Muscle of leg (tissue), 11 donors: ENCODE data around the gene FAM8A1. TPM values are rescaled to one million over a fixed set of nuclear protein-coding genes. Genes with fewer than 3 reads are reported as not detected.

Experiments
- DNase-seq: peaks from one replicate; pipeline ENCODE4 v3.0.0; 2013
- H3K27ac ChIP-seq: one replicate; pipeline ENCODE4 v1.5.1; 2013; ENCODE audit warnings: mild to moderate bottlenecking, low read length, control low read depth
- H3K27me3 ChIP-seq: one replicate; pipeline ENCODE4 v1.6.1; 2013; ENCODE audit warnings: low read length; ENCODE audit not compliant: control insufficient read depth, insufficient read depth
- H3K36me3 ChIP-seq: one replicate; pipeline ENCODE4 v1.6.1; 2013; ENCODE audit warnings: low read length; ENCODE audit not compliant: control insufficient read depth, insufficient read depth
- H3K4me1 ChIP-seq: one replicate; pipeline ENCODE4 v1.6.1; 2013; ENCODE audit warnings: low read length; ENCODE audit not compliant: control insufficient read depth, insufficient read depth
- H3K4me3 ChIP-seq: one replicate; pipeline ENCODE4 v1.5.1; 2013; ENCODE audit warnings: low read length, control low read depth
- H3K9me3 ChIP-seq: replicated peaks from 2 replicates; pipeline ENCODE4 v1.6.1; 2013; ENCODE audit warnings: low read depth, low read length; ENCODE audit not compliant: control insufficient read depth
- WGBS: methylation state at CpG from one replicate; pipeline ENCODE4 v1.1.5; 2013; ENCODE audit warnings: missing lambda C conversion rate; ENCODE audit not compliant: insufficient coverage; 5-methylcytosine and 5-hydroxymethylcytosine counted together
- polyA plus RNA-seq, 8 donors: library from polyadenylated mRNA; unstranded; fragments of 120-200 nt; gene quantifications; one replicate each; pipeline versions ENCODE4 v1.2.1 to v1.2.3, GENCODE V29; 2013; ENCODE audit warnings: inconsistent platforms in 1 of 8, low replicate concordance in 1 of 8; ENCODE audit not compliant: insufficient read length in 8 of 8, insufficient read depth in 1 of 8
- total RNA-seq: library from RNA; stranded (reverse); fragments of 120-200 nt; gene quantifications from one replicate; pipeline ENCODE4 v1.2.4, GENCODE V29; 2013

FAM8A1 gene
- total and polyA plus RNA-seq, 9 donors: 22.0 to 35.2 (median 26.7) TPM

GRCh38 chr6:17596085-17596484 is 4.0 kb upstream of the FAM8A1 start:
- WGBS: no CpG with 5 or more reads among the region's 3 CpGs
- peaks cover 2% of the 10 kb centered on the region for H3K4me1 ChIP-seq
- H3K9me3 ChIP-seq: no peaks in the 10 kb centered on the region
- no peaks in the 10 kb centered on the region for H3K36me3 ChIP-seq
- H3K4me3 ChIP-seq: no peak overlapping the region
- DNase-seq: no peak
- H3K27me3 ChIP-seq: no peaks in the 10 kb centered on the region
- H3K27ac ChIP-seq: no peak overlapping the region

DNA sequence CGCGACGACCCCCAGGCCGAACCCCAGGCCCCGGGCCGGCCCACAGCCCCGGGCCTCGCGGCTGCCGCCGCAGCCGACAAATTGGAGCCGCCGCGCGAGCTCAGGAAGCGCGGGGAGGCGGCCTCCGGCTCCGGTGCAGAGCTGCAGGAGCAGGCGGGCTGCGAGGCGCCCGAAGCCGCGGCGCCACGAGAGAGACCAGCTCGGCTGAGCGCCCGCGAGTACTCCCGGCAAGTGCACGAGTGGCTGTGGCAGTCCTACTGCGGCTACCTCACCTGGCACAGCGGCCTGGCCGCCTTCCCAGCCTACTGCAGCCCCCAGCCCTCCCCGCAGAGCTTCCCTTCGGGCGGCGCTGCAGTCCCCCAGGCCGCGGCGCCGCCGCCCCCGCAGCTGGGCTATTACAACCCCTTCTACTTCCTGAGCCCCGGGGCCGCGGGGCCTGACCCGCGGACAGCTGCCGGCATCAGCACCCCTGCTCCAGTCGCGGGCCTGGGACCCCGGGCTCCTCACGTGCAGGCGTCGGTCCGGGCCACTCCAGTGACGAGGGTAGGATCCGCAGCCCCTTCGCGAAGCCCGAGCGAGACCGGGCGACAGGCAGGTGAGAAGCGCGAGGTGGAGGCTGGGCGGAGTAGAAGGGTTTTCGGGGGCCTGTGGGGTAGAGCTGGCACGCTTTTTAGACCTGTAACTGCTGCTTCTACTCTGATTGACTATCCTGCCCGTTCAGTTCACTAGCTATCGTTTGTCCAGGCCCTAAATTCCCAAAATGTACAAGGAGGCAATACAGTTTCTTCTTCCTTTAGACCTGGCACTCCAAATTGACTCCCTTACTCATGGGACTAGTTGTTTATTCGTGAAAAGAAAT is 654 bp downstream of the FAM8A1 start:
- Histone ChIP-seq H3K4me3 (peak overlapping the region; percentile 76), H3K27me3 (no peaks in the 10 kb centered on the region), H3K9me3 (no peaks in the 10 kb centered on the region), H3K4me1 (peaks cover 8% of the 10 kb centered on the region), H3K27ac (peak overlapping the region; percentile 94), H3K36me3 (peaks cover 9% of the 10 kb centered on the region)
- WGBS: under 1% methylated on average over 71 of the region's 77 CpGs
- DNase-seq: peak; percentile 68

GRCh38 chr6:17601386-17601703 is 1.2 kb downstream of the FAM8A1 start:
- H3K27ac ChIP-seq: peak overlapping the region; percentile 94
- H3K27me3 ChIP-seq: no peaks in the 10 kb centered on the region
- peak overlapping the region; percentile 76 for H3K4me3 ChIP-seq
- peak; percentile 35 for DNase-seq
- peaks cover 8% of the 10 kb centered on the region for H3K4me1 ChIP-seq
- WGBS: 7% methylated on average over 3 of the region's 5 CpGs
- no peaks in the 10 kb centered on the region for H3K9me3 ChIP-seq
- H3K36me3 ChIP-seq: peaks cover 11% of the 10 kb centered on the region

GRCh38 chr6:17602888-17603287 is 2.8 kb downstream of the FAM8A1 start:
- Histone ChIP-seq H3K27me3 (no peaks in the 10 kb centered on the region), H3K4me3 (no peak overlapping the region), H3K9me3 (no peaks in the 10 kb centered on the region), H3K36me3 (peaks cover 15% of the 10 kb centered on the region), H3K4me1 (peaks cover 8% of the 10 kb centered on the region), H3K27ac (no peak overlapping the region)
- no CpG with 5 or more reads among the region's 1 CpG for WGBS
- DNase-seq: no peak

- Histone ChIP-seq H3K27ac (no peak overlapping the region), H3K36me3 (peaks cover 18% of the 10 kb centered on the region), H3K27me3 (no peaks in the 10 kb centered on the region), H3K4me3 (no peak overlapping the region), H3K9me3 (no peaks in the 10 kb centered on the region), H3K4me1 (peaks cover 4% of the 10 kb centered on the region)
- no peak for DNase-seq
- WGBS: 100% methylated on average over 2 of the region's 4 CpGs
These were observed 6.5 kb downstream of the FAM8A1 start for GRCh38 chr6:17606606-17607005.

GRCh38 chr6:17610835-17611234 is 10.7 kb downstream of the FAM8A1 start:
- H3K4me1 ChIP-seq: no peaks in the 10 kb centered on the region
- WGBS: no CpG with 5 or more reads among the region's 3 CpGs
- H3K4me3 ChIP-seq: no peak overlapping the region
- H3K9me3 ChIP-seq: no peaks in the 10 kb centered on the region
- no peak for DNase-seq
- H3K27ac ChIP-seq: no peak overlapping the region
- no peaks in the 10 kb centered on the region for H3K27me3 ChIP-seq
- H3K36me3 ChIP-seq: peaks cover 15% of the 10 kb centered on the region

DNA sequence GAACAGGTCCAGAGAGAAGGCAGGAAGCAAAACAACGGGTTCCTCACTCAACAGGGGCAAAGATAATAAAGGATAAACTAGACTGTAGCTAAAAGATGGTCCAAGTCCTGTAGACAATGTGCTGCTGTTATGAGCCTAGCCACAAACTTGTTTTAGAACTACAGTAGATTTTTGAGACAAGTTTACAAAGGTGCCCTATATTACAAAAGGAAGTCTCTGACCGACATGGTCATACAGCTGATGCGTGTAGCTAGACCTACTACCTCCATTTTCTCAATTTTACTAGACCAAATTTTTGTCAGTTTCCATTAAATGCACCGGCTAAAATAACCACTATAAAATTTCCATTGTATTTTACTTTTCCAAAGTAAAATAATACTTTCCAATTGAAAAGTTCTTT is 11.9 kb downstream of the FAM8A1 start:
- Histone ChIP-seq H3K36me3 (peaks cover 12% of the 10 kb centered on the region), H3K27ac (no peak overlapping the region)

GRCh38 chr6:17615794-17616193 is 15.7 kb downstream of the FAM8A1 start:
- Histone ChIP-seq H3K27ac (no peak overlapping the region), H3K4me3 (no peak overlapping the region), H3K4me1 (no peaks in the 10 kb centered on the region), H3K9me3 (no peaks in the 10 kb centered on the region), H3K36me3 (peaks cover 14% of the 10 kb centered on the region), H3K27me3 (no peaks in the 10 kb centered on the region)
- DNase-seq: no peak
- no CpG with 5 or more reads among the region's 4 CpGs for WGBS

More for the DNA sequence above, 11.9 kb downstream of the FAM8A1 start:
- Histone ChIP-seq H3K9me3 (no peaks in the 10 kb centered on the region), H3K4me1 (no peaks in the 10 kb centered on the region), H3K27me3 (no peaks in the 10 kb centered on the region), H3K4me3 (no peak overlapping the region)
- WGBS: 94% methylated on average over 2 of the region's 4 CpGs
- DNase-seq: no peak

- no peak for DNase-seq
- no peaks in the 10 kb centered on the region for H3K9me3 ChIP-seq
- H3K36me3 ChIP-seq: peaks cover 28% of the 10 kb centered on the region
- no peak overlapping the region for H3K27ac ChIP-seq
- no peaks in the 10 kb centered on the region for H3K27me3 ChIP-seq
- WGBS: 88% methylated on average over 1 of the region's 2 CpGs
- no peaks in the 10 kb centered on the region for H3K4me1 ChIP-seq
- no peak overlapping the region for H3K4me3 ChIP-seq
These were observed 20.9 kb downstream of the FAM8A1 start for GRCh38 chr6:17621003-17621402.

- H3K27ac ChIP-seq: no peak overlapping the region
- H3K4me3 ChIP-seq: no peak overlapping the region
- 90% methylated on average over 2 of the region's 5 CpGs for WGBS
- H3K36me3 ChIP-seq: peaks cover 27% of the 10 kb centered on the region
- H3K9me3 ChIP-seq: no peaks in the 10 kb centered on the region
- H3K4me1 ChIP-seq: no peaks in the 10 kb centered on the region
- H3K27me3 ChIP-seq: no peaks in the 10 kb centered on the region
- no peak for DNase-seq
These were observed 22.0 kb downstream of the FAM8A1 start for GRCh38 chr6:17622144-17622543.
